GM21825 (cell line): ENCODE measurements around the gene PNMA1.

Experiments
- ATAC-seq: cut with Tn5 transposase; IDR thresholded peaks from one replicate; pipeline ENCODE4 v1.9.1; 2021; ENCODE audit warnings: mild to moderate bottlenecking, moderate library complexity; ENCODE audit not compliant: unreplicated experiment

The PNMA1 gene

GRCh38 chr14:73751157-73751691, 37.0 kb upstream of the PNMA1 start:
- ATAC-seq = no peak

DNA sequence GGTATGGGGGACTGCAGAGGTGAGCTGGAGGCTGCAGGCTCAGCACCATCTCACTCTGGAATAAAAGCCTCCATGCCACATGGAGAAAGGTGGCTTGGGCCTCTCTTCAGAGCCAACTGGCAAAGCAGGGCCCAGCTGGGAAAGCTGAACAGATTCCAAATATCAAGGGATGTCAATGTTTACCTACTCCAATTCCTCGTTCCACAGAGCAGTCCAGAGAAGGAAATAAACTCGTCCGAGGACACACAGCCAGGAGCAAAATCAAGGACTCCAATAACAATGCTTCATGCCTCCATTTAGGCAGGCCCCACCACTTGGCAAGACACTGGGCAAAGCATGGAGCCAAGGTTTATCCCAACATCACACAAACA, 36.3 kb upstream of the PNMA1 start:
- ATAC-seq = no peak

GRCh38 chr14:73749706-73750530, 35.7 kb upstream of the PNMA1 start:
- no peak for ATAC-seq

DNA sequence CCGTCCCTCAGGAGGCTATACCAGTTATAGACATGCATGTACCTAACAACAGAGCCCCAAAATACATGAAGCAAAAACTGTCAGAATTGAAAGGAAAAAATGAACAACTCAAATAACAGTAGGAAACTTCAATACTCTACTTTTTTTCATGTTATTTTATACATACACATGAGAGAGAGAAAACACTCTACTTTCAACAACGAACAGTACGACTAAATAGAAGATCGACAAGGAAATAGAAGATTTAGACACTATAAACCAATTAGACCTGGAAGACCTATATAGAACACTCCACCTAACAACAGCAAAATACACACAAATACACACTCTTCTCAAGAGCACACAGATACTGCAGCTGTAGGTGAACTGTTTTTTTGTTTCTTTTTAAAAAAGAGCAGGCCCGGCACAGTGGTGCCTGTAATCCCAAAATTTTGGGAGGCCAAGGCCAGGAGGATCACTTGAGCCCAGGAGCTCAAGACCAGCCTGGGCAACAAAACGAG, 34.7 kb upstream of the PNMA1 start:
- no peak for ATAC-seq

DNA sequence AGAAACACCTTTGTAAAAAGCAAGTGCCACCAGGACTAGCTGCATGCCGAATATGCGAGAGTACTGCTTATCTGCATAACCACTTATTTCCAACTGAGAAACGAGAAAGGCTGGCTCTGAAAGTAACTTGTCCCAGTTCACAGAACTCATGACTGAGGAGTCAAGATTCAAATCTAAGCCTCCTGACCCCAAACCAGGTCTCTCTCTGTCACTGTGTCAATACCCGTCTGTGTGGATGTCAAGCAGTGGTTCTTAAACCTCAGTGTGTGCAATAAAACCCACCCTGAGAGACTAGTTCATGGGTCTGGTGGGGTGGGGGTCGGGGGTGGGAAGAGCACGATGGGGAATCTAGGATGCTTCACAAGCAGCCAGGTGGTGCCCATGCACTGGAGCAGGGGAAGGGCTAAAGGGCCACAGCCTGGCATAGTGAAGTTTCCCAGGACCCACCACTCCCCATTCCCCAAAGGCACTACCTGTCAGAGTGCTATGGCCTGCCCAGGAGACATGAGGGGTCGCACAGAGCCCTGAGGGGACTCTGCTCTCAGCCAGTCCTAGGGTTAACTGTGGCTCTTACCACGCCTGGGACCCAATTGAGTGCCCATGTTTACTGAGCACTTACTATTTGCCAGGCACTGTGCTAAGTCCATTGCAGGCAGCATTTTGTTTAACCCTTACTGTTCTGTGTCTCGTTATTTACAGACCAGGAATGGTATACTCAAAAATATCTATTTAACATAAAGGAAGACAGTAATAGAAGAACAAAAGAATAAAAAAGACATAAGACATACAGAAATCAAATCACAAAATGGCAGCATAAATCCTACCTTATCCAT, 33.4 kb upstream of the PNMA1 start:
- ATAC-seq = no peak

DNA sequence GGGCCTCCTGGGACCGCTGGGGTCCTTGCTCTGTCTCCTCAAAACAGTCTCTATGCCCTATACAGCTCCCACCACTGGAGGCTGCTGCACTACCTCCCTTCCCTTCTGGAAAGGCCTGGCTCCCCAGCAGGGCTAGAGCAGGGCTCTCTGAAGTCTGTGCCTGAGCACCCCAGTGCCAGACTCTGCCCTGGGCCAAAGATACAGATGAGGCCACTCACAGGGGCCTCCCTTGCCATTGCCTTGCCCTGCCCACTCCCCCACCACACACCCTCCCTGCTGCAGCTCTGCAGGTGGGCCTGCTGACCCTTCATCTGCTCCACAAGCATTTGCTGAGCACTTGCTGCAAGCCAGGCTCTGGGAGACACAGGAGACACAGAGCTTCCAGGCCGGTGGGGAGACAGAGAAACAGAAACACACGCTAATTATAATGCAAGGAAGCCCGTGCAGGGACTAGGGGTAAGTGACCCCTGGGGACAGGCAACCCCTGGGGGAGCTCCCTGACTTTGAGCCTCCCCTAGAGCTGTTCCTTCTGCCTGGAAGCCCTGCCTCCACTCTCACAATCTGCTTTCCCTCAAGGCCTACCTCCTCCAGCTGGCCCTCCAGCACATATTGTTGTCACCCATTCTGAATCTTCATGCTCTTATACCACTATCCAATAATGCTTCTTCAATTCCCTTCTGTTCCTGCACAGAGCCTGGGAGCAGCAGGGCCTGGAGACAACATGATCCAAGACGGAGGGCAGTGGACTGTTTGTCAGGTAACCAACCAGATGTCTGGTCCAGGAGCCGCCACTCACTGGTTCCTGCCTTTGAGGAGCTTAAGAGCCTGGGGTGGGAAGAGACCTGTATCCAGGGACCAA, 32.6 kb upstream of the PNMA1 start:
- no peak for ATAC-seq

DNA sequence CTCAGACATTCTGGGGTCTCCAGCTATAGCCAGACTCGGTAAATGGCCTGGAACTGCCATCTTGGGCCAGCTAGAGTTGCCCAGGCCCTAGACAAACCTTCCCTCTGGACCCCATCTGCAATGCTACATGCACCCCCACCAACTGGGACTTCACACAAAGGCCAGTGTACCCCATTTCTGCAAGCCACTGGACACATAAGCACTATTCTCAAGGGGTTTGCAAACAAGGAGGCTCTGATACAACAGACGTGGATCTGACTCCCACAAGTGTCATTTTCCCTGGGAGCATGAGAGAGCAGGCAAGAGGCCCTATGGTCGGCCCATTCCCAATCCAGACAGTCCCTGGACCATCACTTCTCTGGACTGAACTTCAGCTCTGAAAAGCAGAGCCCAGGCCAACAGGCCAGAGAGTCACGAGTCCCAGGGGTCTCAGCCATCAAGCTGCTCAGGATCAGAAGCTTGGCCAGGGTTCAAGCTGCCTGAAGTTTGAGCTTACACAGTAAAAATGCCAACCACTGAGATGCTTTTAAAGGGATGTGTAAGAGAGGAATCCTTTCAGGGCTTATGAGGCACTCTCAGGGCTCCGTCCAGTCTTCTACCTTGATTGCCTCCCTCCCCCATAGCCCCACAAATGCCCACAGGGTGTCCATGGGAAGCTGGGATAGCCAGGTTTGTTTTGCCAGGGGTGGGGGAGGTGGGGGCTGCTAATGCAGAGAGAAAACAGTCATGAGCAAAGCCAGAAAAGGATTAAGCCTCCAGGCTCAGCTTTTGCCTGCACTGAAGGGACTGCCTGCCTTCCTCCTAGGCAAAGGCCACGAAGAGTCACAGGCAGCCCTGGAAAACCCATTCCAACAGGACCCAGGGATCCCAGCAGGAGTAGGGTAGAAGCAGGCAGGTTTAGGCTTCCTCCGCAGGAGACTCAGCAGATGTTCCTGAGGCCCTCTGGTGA, 31.7 kb upstream of the PNMA1 start:
- no peak for ATAC-seq

DNA sequence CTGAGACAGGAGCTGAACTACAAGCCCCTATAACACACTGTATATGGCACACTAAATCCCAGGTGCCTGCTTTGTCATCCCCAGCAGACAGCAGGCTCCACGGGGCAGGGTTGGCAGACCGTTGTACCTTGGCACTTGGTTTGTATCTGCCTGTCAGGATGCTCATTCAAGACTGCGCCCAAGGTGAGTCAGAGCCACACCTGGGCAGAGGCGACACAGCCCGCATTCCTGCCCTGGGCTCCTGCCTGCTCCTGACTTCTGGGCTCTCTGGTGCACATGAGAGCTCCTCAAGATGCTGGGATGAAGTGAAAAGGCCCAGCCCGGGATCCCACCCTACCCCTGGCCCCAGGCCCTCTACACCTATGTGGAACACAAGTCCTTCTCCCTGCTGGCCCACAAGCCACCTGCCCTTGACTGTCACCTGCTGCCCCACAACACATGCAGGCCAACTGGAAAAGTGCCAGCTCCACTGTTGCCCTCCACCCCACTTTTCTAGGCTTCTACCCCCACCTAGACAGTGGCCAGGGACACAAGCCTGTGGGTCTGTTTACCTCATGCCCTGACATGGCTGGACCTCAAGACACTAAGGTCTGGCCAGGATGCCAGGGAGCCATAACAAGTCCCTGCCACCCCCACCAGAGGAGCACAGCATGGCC, 30.8 kb upstream of the PNMA1 start:
- no peak for ATAC-seq

DNA sequence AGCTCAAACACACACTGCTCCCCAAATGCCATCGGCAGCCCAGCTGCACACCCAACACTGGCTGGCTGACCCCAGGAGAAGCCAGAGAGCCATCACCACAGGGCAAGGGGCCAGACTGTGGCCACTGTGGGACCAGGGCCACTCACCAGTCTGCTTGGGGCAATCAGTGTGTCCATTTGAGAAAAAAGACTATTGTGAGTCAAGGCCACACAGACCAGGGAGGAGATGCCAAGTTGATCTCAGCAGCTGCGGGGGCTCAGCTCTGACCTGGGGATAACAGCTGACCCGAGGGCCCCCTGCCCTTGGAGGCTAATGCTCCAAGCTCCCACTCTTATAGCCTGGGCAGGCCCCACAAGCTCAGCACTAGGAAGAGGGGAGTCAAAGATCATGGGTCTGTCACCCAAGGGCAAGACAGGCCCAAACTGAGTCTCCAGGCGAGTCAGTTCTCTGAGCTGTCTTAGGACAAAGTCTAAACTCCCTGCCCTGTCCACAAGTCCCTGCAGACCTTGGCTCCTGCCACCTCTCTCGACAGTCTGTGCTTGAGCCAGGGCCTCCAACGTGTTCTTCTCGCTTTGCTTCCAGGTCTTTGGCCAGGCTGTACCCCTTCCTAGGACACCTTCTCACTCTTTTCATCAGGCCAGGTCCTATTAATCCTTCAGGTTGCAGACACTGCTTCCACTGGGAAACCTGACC, 30.1 kb upstream of the PNMA1 start:
- no peak for ATAC-seq

- ATAC-seq = peak; percentile 44
Observed at GRCh38 chr14:73743431-73743931, 29.3 kb upstream of the PNMA1 start.

- ATAC-seq = no peak
Observed at GRCh38 chr14:73742520-73743238, 28.5 kb upstream of the PNMA1 start.

GRCh38 chr14:73741876-73742519, 27.8 kb upstream of the PNMA1 start:
- no peak for ATAC-seq

GRCh38 chr14:73741386-73741875, 27.2 kb upstream of the PNMA1 start:
- ATAC-seq = no peak

DNA sequence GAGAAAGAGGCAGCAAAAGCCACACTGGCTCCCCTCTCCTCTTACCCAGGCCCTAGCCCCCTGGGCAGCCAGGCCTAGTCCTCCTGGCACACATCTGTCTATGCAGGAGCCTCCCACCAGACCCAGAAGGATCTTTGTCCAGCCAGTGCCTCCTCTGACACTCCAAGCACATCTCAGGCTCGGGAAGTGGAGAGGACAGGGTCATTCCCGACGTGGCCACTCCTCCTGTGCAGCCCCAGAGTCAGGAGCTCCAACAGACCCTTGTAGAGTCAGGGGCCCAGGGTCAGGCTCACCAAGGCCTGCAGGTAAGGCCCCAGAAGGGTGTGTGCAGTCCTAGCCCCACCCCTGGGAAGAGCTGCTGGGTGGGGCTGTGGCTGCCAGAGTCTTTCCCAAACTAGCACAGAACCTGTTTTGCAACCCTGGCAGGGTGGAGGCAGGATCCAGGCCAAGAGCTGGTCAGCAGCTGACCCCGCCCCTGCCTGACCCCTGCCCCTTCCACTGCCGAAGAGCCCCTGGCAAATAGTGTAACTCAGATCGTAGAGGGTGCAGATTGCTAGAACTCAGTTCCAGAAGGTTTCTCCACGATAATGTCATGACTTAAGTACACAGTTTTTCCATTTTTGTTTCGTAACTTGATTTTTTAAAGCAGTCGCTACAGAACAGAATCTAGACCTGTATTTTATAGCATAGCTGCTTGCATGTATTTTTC, 26.6 kb upstream of the PNMA1 start:
- no peak for ATAC-seq

GRCh38 chr14:73739899-73740617, 25.9 kb upstream of the PNMA1 start:
- no peak for ATAC-seq
